CD8-positive, alpha-beta memory T cell (primary cell): Measurements from ENCODE around the gene N4BP2L1. TPM values are rescaled to one million over a fixed set of nuclear protein-coding genes. Genes with fewer than 3 reads are reported as not detected.
"Not testable (repeated sequence)": the region's sequence is repeated elsewhere in the genome, so short reads cannot be mapped to it uniquely, and the experiment has no call there.

Source experiments
- CTCF ChIA-PET: fragments of 350-600 bp; sonication (Branson Sonifier 250); formaldehyde crosslinking; loops from one replicate; lab custom pipeline; 2021; ENCODE audit warnings: antibody characterized with exemption; lab: Charles Lee
- POLR2A ChIA-PET: fragments of 350-600 bp; sonication (Branson Sonifier 250); formaldehyde crosslinking; loops from one replicate; lab custom pipeline; 2021; ENCODE audit warnings: antibody characterized with exemption; lab: Charles Lee
- DNase-seq, 5 donors: peaks; one replicate each; pipeline versions ENCODE4 v3.0.0 to v3.0.0-alpha.2; 2020 to 2022; ENCODE audit warnings: mixed read lengths in 1 of 5
- H3K27ac ChIP-seq: one replicate; pipeline ENCODE4 v1.7.0; 2013; ENCODE audit warnings: low read depth, mild to moderate bottlenecking, low read length, moderate library complexity
- H3K27me3 ChIP-seq: 2 replicates; pipeline ENCODE4 v1.7.0; 2013; ENCODE audit warnings: low read length, mild to moderate bottlenecking; ENCODE audit not compliant: insufficient read depth, poor library complexity, severe bottlenecking
- H3K36me3 ChIP-seq: 2 replicates; pipeline ENCODE4 v1.7.0; 2013; ENCODE audit warnings: mild to moderate bottlenecking, low read length, moderate library complexity; ENCODE audit not compliant: insufficient read depth
- H3K4me1 ChIP-seq: 2 replicates; pipeline ENCODE4 v1.7.0; 2013; ENCODE audit warnings: mild to moderate bottlenecking, low read length, moderate library complexity; ENCODE audit not compliant: insufficient read depth
- H3K4me3 ChIP-seq: 2 replicates; pipeline ENCODE4 v1.7.0; 2013; ENCODE audit warnings: mild to moderate bottlenecking, low read length
- H3K9me3 ChIP-seq: 2 replicates; pipeline ENCODE4 v1.7.0; 2013; ENCODE audit warnings: mild to moderate bottlenecking, low read length
- H3K27ac Mint-ChIP-seq, 8 donors: one replicate each; pipeline ENCODE4 v1.8.0; 2020 to 2021; ENCODE audit warnings: mixed read lengths in 8 of 8, mild to moderate bottlenecking in 6 of 8, inconsistent platforms in 3 of 8, moderate library complexity in 3 of 8
- H3K27me3 Mint-ChIP-seq, 2 donors: one replicate each; pipeline ENCODE4 v1.8.0; 2020 to 2021; ENCODE audit warnings: mixed read lengths in 2 of 2, mild to moderate bottlenecking in 1 of 2, moderate library complexity in 1 of 2
- H3K36me3 Mint-ChIP-seq, 3 donors: one replicate each; pipeline ENCODE4 v1.8.0; 2020 to 2021; ENCODE audit warnings: mixed read lengths in 3 of 3, inconsistent platforms in 1 of 3, mild to moderate bottlenecking in 1 of 3
- H3K4me1 Mint-ChIP-seq, 3 donors: one replicate each; pipeline ENCODE4 v1.8.0; 2020 to 2021; ENCODE audit warnings: mixed read lengths in 3 of 3, inconsistent platforms in 1 of 3, mild to moderate bottlenecking in 1 of 3
- H3K4me3 Mint-ChIP-seq, 7 donors: one replicate each; pipeline ENCODE4 v1.8.0; 2020 to 2021; ENCODE audit warnings: mixed read lengths in 7 of 7, mild to moderate bottlenecking in 6 of 7, moderate library complexity in 4 of 7, inconsistent platforms in 2 of 7
- H3K9me3 Mint-ChIP-seq, 5 donors: one replicate each; pipeline ENCODE4 v1.8.0; 2020 to 2022; ENCODE audit warnings: mixed read lengths in 5 of 5, mild to moderate bottlenecking in 3 of 5, moderate library complexity in 2 of 5, inconsistent platforms in 1 of 5
- polyA plus RNA-seq: library from polyadenylated mRNA; unstranded; fragments of 300-500 nt; fragmentation: Illumina TruSeq; gene quantifications from one replicate; pipeline ENCODE4 v1.2.3, GENCODE V29; 2021
- total RNA-seq, 2 experiments: library from RNA; stranded (reverse); gene quantifications; one replicate each; pipeline ENCODE4 v1.2.3, GENCODE V29; 2021

Gene N4BP2L1
- total and polyA plus RNA-seq, 3 experiments from 2014 or later, result 15.1 to 54.3 (median 16.8) TPM

DNA sequence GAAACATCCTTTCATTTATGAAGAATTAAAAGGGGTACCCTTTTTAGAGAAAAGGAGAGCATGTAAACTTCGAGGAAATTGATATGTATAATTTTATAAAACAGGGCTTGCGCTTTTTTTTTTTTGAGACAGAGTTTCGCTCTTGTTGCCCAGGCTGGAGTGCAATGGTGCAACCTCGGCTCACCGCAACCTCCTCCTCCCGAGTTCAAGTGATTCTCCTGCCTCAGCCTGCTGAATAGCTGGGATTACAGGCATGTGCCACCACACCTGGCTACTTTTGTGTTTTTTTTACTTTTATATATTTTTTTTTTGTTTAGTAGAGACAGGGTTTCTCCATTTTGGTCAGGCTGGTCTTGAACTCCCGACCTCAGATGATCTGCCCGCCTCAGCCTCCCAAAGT is 72.0 kb downstream of the N4BP2L1 start:
- H3K36me3 Mint-ChIP-seq, H3K27ac Mint-ChIP-seq, H3K4me3 Mint-ChIP-seq, H3K9me3 Mint-ChIP-seq, H3K9me3 ChIP-seq, POLR2A ChIA-PET, DNase-seq, H3K4me3 ChIP-seq, H3K4me1 Mint-ChIP-seq, H3K27ac ChIP-seq, CTCF ChIA-PET, H3K27me3 Mint-ChIP-seq, H3K4me1 ChIP-seq, H3K27me3 ChIP-seq, H3K36me3 ChIP-seq: not testable (repeated sequence)

DNA sequence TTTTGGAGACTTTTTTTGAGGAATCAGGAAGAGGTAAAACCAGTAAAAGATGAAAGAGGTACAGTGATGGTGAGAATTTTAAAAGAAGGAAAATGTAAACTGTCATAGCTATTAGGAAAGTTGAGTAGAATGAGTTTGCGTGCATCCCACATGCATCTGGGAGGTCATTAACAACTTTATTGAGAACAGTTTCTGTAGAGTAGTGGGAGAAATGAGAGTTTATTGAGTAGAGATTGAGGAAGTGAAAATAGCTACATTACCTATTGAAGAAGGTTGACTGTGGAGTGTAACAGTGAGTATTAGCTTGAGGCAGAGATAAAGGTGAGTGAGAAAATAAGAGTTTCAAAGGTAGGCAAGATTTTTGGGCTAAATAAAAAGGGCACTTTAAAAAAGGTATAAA is 73.9 kb downstream of the N4BP2L1 start:
- Mint-ChIP-seq H3K4me1 (no peaks in the 10 kb centered on the region), H3K4me3 (no peak overlapping the region), H3K36me3 (peaks cover 0 to 4% (median 0%) of the 10 kb centered on the region in 3 donors), H3K9me3 (no peaks in the 10 kb centered on the region), H3K27me3 (no peaks in the 10 kb centered on the region), H3K27ac (no peak overlapping the region)
- CTCF ChIA-PET, result no interaction called here
- Histone ChIP-seq H3K9me3 (no peaks in the 10 kb centered on the region), H3K27ac (no peak overlapping the region), H3K4me1 (no peaks in the 10 kb centered on the region), H3K4me3 (no peak overlapping the region), H3K36me3 (no peaks in the 10 kb centered on the region), H3K27me3 (no peaks in the 10 kb centered on the region)
- no peak for DNase-seq
- POLR2A ChIA-PET, result no interaction called here

DNA sequence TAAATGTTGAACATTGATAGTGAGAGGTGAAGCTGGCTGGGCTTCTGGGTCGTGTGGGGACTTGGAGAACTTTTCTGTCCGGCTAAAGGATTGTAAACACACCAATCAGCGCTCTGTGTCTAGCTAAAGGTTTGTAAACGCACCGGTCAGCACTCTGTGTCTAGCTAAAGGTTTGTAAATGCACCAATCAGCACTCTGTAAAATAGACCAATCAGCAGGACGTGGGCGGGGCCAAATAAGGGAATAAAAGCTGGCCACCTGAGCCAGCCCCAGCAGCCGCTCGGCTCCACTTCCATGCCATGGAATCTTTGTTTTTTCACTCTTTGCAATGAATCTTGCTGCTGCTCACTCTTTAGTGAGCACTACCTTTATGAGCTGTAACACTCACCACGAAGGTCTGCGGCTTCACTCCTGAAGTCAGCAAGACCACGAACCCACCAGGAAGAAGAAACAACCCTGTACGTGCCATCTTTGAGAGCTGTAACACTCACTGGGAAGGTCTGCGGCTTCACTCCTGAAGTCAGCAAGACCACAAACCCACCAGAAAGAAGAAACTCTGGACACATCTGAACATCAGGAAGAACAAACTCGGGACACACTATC is 77.0 kb downstream of the N4BP2L1 start:
- H3K27ac Mint-ChIP-seq, result peak overlapping the region in 2 of 8 donors; percentile 14 to 66
- H3K27me3 Mint-ChIP-seq, H3K4me3 Mint-ChIP-seq, H3K4me1 Mint-ChIP-seq, DNase-seq, H3K27ac ChIP-seq, H3K4me3 ChIP-seq, CTCF ChIA-PET, H3K27me3 ChIP-seq, H3K4me1 ChIP-seq, H3K36me3 Mint-ChIP-seq, H3K9me3 ChIP-seq, H3K9me3 Mint-ChIP-seq, POLR2A ChIA-PET, H3K36me3 ChIP-seq: not testable (repeated sequence)

Other genes starting within 250 kb of the N4BP2L1 start
- gene ZAR1L, start 112.8 kb downstream of the N4BP2L1 start, total RNA-seq, result not detected
- not detected for gene ZAR1L, start 112.8 kb downstream of the N4BP2L1 start, polyA plus RNA-seq
- 10 to 100 TPM; 12.6 to 14.2 TPM for gene BRCA2, start 112.6 kb downstream of the N4BP2L1 start, total RNA-seq
- 1.3 TPM for gene BRCA2, start 112.6 kb downstream of the N4BP2L1 start, polyA plus RNA-seq
- 10 to 100 TPM; 77.7 to 78.3 TPM for gene N4BP2L2, start 110.7 kb upstream of the N4BP2L1 start, total RNA-seq
- 132 TPM for gene N4BP2L2, start 110.7 kb upstream of the N4BP2L1 start, polyA plus RNA-seq
- gene PDS5B, start 158.3 kb upstream of the N4BP2L1 start, total RNA-seq, result 10 to 100 TPM; 45.4 to 55.1 TPM
- 39.4 TPM for gene PDS5B, start 158.3 kb upstream of the N4BP2L1 start, polyA plus RNA-seq